Stomach smooth muscle (tissue), 2 donors: ENCODE measurements around the gene MTHFD1L.

Experiments
- H3K27ac ChIP-seq: one replicate; pipeline ENCODE4 v1.7.0; 2013; ENCODE audit warnings: mild to moderate bottlenecking, low read length, inconsistent platforms
- H3K27me3 ChIP-seq, 2 donors: one replicate each; pipeline ENCODE4 v1.7.0; 2013; ENCODE audit warnings: low read length in 2 of 2; ENCODE audit not compliant: insufficient read depth in 2 of 2, control insufficient read depth in 1 of 2
- H3K36me3 ChIP-seq, 2 donors: one replicate each; pipeline ENCODE4 v1.7.0; 2013; ENCODE audit warnings: low read length in 2 of 2; ENCODE audit not compliant: control insufficient read depth in 2 of 2, insufficient read depth in 2 of 2
- H3K4me1 ChIP-seq: one replicate; pipeline ENCODE4 v1.7.0; 2013; ENCODE audit warnings: low read length; ENCODE audit not compliant: control insufficient read depth, insufficient read depth
- H3K4me3 ChIP-seq, 2 donors: one replicate each; pipeline ENCODE4 v1.7.0; 2013; ENCODE audit warnings: low read length in 2 of 2
- H3K9ac ChIP-seq, 2 donors: one replicate each; pipeline ENCODE4 v1.7.0; 2013; ENCODE audit warnings: low read length in 2 of 2, mild to moderate bottlenecking in 1 of 2
- H3K9me3 ChIP-seq, 2 donors: one replicate each; pipeline ENCODE4 v1.7.0; 2013; ENCODE audit warnings: low read length in 2 of 2; ENCODE audit not compliant: control insufficient read depth in 2 of 2
- donor health status: healthy.
- donor health status: Pancreatic carcinoma.

MTHFD1L gene

GRCh38 chr6:150991487-150991886, 126.0 kb downstream of the MTHFD1L start:
- H3K4me1 ChIP-seq = no peaks in the 10 kb centered on the region
- H3K9me3 ChIP-seq = no peaks in the 10 kb centered on the region
- H3K27me3 ChIP-seq = no peaks in the 10 kb centered on the region
- no peak overlapping the region for H3K4me3 ChIP-seq
- H3K27ac ChIP-seq = no peak overlapping the region
- no peak overlapping the region for H3K9ac ChIP-seq
- peaks cover 0 to 3% of the 10 kb centered on the region in 2 donors for H3K36me3 ChIP-seq

- Histone ChIP-seq H3K36me3 (peaks cover 0 to 3% of the 10 kb centered on the region in 2 donors), H3K9me3 (no peaks in the 10 kb centered on the region), H3K4me1 (no peaks in the 10 kb centered on the region), H3K9ac (no peak overlapping the region), H3K4me3 (no peak overlapping the region), H3K27ac (no peak overlapping the region), H3K27me3 (no peaks in the 10 kb centered on the region)
Measured at GRCh38 chr6:150992262-150992661, 126.8 kb downstream of the MTHFD1L start.

- no peak overlapping the region for H3K9ac ChIP-seq
- no peak overlapping the region for H3K4me3 ChIP-seq
- H3K27ac ChIP-seq = no peak overlapping the region
- H3K4me1 ChIP-seq = no peaks in the 10 kb centered on the region
- H3K9me3 ChIP-seq = no peaks in the 10 kb centered on the region
- H3K36me3 ChIP-seq = peaks cover 0 to 3% of the 10 kb centered on the region in 2 donors
- H3K27me3 ChIP-seq = no peaks in the 10 kb centered on the region
Measured at GRCh38 chr6:150992703-150993102, 127.2 kb downstream of the MTHFD1L start.

GRCh38 chr6:150993253-150993652, 127.8 kb downstream of the MTHFD1L start:
- H3K4me3 ChIP-seq = no peak overlapping the region
- H3K36me3 ChIP-seq = peaks cover 0 to 3% of the 10 kb centered on the region in 2 donors
- H3K4me1 ChIP-seq = no peaks in the 10 kb centered on the region
- no peaks in the 10 kb centered on the region for H3K27me3 ChIP-seq
- H3K9me3 ChIP-seq = no peaks in the 10 kb centered on the region
- no peak overlapping the region for H3K27ac ChIP-seq
- H3K9ac ChIP-seq = no peak overlapping the region

- H3K27ac ChIP-seq = no peak overlapping the region
- peaks cover 0 to 3% of the 10 kb centered on the region in 2 donors for H3K36me3 ChIP-seq
- no peak overlapping the region for H3K4me3 ChIP-seq
- no peaks in the 10 kb centered on the region for H3K27me3 ChIP-seq
- no peaks in the 10 kb centered on the region for H3K4me1 ChIP-seq
- no peaks in the 10 kb centered on the region for H3K9me3 ChIP-seq
- H3K9ac ChIP-seq = no peak overlapping the region
Measured at GRCh38 chr6:150994026-150994425, 128.5 kb downstream of the MTHFD1L start.

- Histone ChIP-seq H3K4me3 (no peak overlapping the region), H3K27me3 (no peaks in the 10 kb centered on the region), H3K27ac (no peak overlapping the region), H3K9me3 (no peaks in the 10 kb centered on the region), H3K36me3 (peaks cover 0 to 3% of the 10 kb centered on the region in 2 donors), H3K9ac (no peak overlapping the region), H3K4me1 (no peaks in the 10 kb centered on the region)
Measured at GRCh38 chr6:150996968-150997367, 131.5 kb downstream of the MTHFD1L start.

- no peak overlapping the region for H3K4me3 ChIP-seq
- no peaks in the 10 kb centered on the region for H3K9me3 ChIP-seq
- no peak overlapping the region for H3K9ac ChIP-seq
- no peaks in the 10 kb centered on the region for H3K36me3 ChIP-seq
- no peak overlapping the region for H3K27ac ChIP-seq
- H3K4me1 ChIP-seq = peaks cover 2% of the 10 kb centered on the region
- H3K27me3 ChIP-seq = no peaks in the 10 kb centered on the region
Measured at GRCh38 chr6:150999107-150999506, 133.6 kb downstream of the MTHFD1L start.

GRCh38 chr6:150999576-150999975, 134.1 kb downstream of the MTHFD1L start:
- H3K27me3 ChIP-seq = no peaks in the 10 kb centered on the region
- H3K4me3 ChIP-seq = no peak overlapping the region
- no peak overlapping the region for H3K27ac ChIP-seq
- no peaks in the 10 kb centered on the region for H3K9me3 ChIP-seq
- H3K9ac ChIP-seq = no peak overlapping the region
- H3K36me3 ChIP-seq = no peaks in the 10 kb centered on the region
- H3K4me1 ChIP-seq = peaks cover 2% of the 10 kb centered on the region

- Histone ChIP-seq H3K9me3 (no peaks in the 10 kb centered on the region), H3K27me3 (no peaks in the 10 kb centered on the region), H3K27ac (no peak overlapping the region), H3K4me3 (no peak overlapping the region), H3K9ac (no peak overlapping the region), H3K36me3 (no peaks in the 10 kb centered on the region), H3K4me1 (peaks cover 2% of the 10 kb centered on the region)
Measured at GRCh38 chr6:151001387-151002056, 136.0 kb downstream of the MTHFD1L start.

- H3K9ac ChIP-seq = no peak overlapping the region
- peaks cover 2% of the 10 kb centered on the region for H3K4me1 ChIP-seq
- no peak overlapping the region for H3K27ac ChIP-seq
- H3K9me3 ChIP-seq = no peaks in the 10 kb centered on the region
- H3K27me3 ChIP-seq = no peaks in the 10 kb centered on the region
- H3K36me3 ChIP-seq = no peaks in the 10 kb centered on the region
- H3K4me3 ChIP-seq = no peak overlapping the region
Measured at GRCh38 chr6:151002057-151002450, 136.6 kb downstream of the MTHFD1L start.

GRCh38 chr6:151002491-151002935, 137.0 kb downstream of the MTHFD1L start:
- Histone ChIP-seq H3K27me3 (no peaks in the 10 kb centered on the region), H3K27ac (no peak overlapping the region)

More at GRCh38 chr6:151002491-151002935, 137.0 kb downstream of the MTHFD1L start:
- Histone ChIP-seq H3K9ac (no peak overlapping the region), H3K36me3 (no peaks in the 10 kb centered on the region), H3K4me3 (no peak overlapping the region), H3K9me3 (no peaks in the 10 kb centered on the region), H3K4me1 (peaks cover 2% of the 10 kb centered on the region)
